BLaER1 (cell line): ENCODE data around the gene ZBTB18.

Experiments used
- H3K27ac ChIP-seq: shearing (Covaris generic); formaldehyde crosslinking; 2 replicates; pipeline ENCODE4 v1.8.1; 2022
- H3K27me3 ChIP-seq: shearing (Covaris generic); formaldehyde crosslinking; 2 replicates; pipeline ENCODE4 v1.8.1; 2022
- H3K36me3 ChIP-seq: shearing (Covaris generic); formaldehyde crosslinking; 2 replicates; pipeline ENCODE4 v1.8.1; 2022
- H3K4me1 ChIP-seq: shearing (Covaris generic); formaldehyde crosslinking; 2 replicates; pipeline ENCODE4 v1.8.1; 2022
- H3K4me2 ChIP-seq: shearing (Covaris generic); formaldehyde crosslinking; 2 replicates; pipeline ENCODE4 v1.8.1; 2022
- H3K4me3 ChIP-seq: shearing (Covaris generic); formaldehyde crosslinking; 2 replicates; pipeline ENCODE4 v1.8.1; 2022
- H3K9ac ChIP-seq: shearing (Covaris generic); formaldehyde crosslinking; 2 replicates; pipeline ENCODE4 v1.8.1; 2022
- H3K9me3 ChIP-seq: shearing (Covaris generic); formaldehyde crosslinking; 2 replicates; pipeline ENCODE4 v1.8.1; 2022
- H4K20me1 ChIP-seq: shearing (Covaris generic); formaldehyde crosslinking; 2 replicates; pipeline ENCODE4 v1.8.1; 2022
- Cebpa-rat ChIP-seq: shearing (Covaris generic); IDR thresholded peaks from 2 replicates; pipeline ENCODE4 v1.8.1; 2022

The ZBTB18 gene

DNA sequence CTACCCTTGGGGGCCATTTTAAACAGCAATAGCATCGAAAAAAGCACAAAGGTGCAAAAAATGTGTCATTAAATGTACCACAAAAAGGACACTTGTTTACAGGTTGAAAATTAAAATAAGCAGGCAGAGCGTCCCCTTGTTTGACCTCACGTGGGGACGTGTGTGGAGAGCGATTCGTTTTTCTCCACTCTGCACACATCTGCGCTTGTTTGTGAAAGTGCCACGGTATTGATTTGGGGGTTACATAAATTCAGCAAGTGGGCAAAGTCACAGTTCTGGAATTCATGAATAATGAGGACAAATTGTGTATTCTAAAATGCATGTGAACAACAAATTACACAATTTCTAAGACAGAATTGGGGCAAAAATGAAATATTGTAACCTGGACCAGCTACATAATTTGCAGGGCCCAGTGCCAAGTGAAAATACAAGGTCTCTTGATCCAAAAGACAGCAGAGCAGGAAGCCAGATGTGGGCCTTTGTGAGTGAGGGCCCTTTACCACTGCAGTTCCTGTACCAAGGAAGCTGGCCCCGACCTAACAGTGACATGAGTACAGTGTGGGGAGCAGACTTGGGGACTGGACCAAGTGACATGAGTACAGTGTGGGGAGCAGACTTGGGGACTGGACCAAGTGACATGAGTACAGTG, 43.9 kb downstream of the ZBTB18 start:
- H3K27ac ChIP-seq = no peak overlapping the region
- H3K36me3 ChIP-seq = no peaks in the 10 kb centered on the region
- H3K4me1 ChIP-seq = peaks cover 22% of the 10 kb centered on the region
- H3K9ac ChIP-seq = no peak overlapping the region
- no peaks in the 10 kb centered on the region for H4K20me1 ChIP-seq
- no peak for TF ChIP-seq Cebpa-rat
- H3K27me3 ChIP-seq = no peaks in the 10 kb centered on the region
- H3K4me2 ChIP-seq = no peak overlapping the region
- H3K4me3 ChIP-seq = no peak overlapping the region
- no peaks in the 10 kb centered on the region for H3K9me3 ChIP-seq

DNA sequence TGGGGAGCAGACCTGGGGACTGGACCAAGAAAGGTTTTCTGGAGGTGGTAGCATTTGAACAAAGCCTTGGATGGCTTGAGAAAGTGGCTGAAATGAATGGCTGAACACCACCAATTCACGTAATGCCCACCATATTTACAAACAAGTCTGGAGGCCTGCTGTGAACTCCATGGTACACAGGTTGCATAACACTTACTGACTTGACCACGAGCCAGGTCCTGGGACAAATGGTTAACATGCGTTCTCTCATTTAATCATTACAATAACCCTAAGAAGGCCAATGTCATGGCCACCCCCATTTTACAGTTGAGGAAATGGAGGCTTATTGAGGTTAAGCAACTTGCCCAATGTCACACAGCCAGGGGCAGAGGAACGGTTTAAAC, 44.4 kb downstream of the ZBTB18 start:
- no peaks in the 10 kb centered on the region for H3K9me3 ChIP-seq
- H3K4me3 ChIP-seq = no peak overlapping the region
- H3K4me1 ChIP-seq = peaks cover 27% of the 10 kb centered on the region
- H3K27ac ChIP-seq = no peak overlapping the region
- H3K36me3 ChIP-seq = no peaks in the 10 kb centered on the region
- TF ChIP-seq Cebpa-rat = no peak
- H3K4me2 ChIP-seq = no peak overlapping the region
- no peaks in the 10 kb centered on the region for H3K27me3 ChIP-seq
- H3K9ac ChIP-seq = no peak overlapping the region
- no peaks in the 10 kb centered on the region for H4K20me1 ChIP-seq

DNA sequence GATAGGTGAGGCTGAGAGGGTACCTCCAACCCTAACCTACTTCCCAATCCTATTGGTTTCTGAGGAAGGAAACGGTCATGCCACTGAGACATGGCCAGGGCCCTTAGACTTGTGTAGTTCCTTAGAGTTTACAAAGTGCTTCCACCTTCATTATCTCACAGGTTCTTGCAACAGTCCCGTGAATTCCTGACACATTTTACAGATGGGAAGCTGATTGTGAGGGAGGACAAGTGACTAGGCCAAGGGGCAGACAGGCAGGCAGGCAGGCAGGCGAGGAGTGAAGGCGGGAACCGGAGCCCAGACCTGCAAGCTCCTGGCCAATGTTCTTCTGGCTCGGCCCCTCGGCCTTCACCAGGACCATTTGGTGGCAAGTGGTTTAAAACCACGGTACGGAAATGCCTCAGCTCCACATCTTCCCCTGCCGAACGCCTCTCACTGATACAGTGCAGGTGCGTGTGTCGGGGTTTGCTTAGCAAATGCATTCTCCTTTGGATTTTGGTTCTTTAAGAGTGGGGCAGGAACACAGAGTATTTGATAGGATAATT, 45.1 kb downstream of the ZBTB18 start:
- H4K20me1 ChIP-seq = no peaks in the 10 kb centered on the region
- no peak overlapping the region for H3K27ac ChIP-seq
- H3K36me3 ChIP-seq = no peaks in the 10 kb centered on the region
- H3K27me3 ChIP-seq = no peaks in the 10 kb centered on the region
- H3K4me2 ChIP-seq = no peak overlapping the region
- peaks cover 33% of the 10 kb centered on the region for H3K4me1 ChIP-seq
- no peak overlapping the region for H3K4me3 ChIP-seq
- TF ChIP-seq Cebpa-rat = no peak
- H3K9me3 ChIP-seq = no peaks in the 10 kb centered on the region
- no peak overlapping the region for H3K9ac ChIP-seq

DNA sequence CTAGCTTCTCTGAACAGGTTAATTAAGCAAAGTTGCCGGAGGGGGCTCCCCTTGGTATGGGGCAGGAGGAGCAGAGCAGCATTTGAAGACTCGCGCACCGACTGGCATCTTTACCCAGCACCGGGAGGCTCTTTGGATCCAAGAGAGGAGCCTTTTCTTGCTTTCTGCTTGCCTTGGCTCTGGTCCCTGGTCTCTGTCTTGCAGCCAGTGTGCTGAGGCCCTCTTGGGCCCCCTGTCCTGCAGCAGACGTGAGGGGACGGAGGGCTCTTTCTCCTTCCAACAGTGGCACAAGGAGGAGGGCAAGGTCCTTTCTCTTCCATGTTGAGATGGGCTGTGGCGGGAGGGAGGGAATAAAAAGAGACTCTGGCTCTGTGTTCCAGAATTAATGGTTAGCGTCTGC, 45.6 kb downstream of the ZBTB18 start:
- no peak for TF ChIP-seq Cebpa-rat
- Histone ChIP-seq H3K9me3 (no peaks in the 10 kb centered on the region), H3K27me3 (no peaks in the 10 kb centered on the region), H3K36me3 (no peaks in the 10 kb centered on the region), H3K4me2 (no peak overlapping the region), H3K4me3 (no peak overlapping the region), H3K27ac (no peak overlapping the region), H3K9ac (no peak overlapping the region), H3K4me1 (peaks cover 39% of the 10 kb centered on the region), H4K20me1 (no peaks in the 10 kb centered on the region)

DNA sequence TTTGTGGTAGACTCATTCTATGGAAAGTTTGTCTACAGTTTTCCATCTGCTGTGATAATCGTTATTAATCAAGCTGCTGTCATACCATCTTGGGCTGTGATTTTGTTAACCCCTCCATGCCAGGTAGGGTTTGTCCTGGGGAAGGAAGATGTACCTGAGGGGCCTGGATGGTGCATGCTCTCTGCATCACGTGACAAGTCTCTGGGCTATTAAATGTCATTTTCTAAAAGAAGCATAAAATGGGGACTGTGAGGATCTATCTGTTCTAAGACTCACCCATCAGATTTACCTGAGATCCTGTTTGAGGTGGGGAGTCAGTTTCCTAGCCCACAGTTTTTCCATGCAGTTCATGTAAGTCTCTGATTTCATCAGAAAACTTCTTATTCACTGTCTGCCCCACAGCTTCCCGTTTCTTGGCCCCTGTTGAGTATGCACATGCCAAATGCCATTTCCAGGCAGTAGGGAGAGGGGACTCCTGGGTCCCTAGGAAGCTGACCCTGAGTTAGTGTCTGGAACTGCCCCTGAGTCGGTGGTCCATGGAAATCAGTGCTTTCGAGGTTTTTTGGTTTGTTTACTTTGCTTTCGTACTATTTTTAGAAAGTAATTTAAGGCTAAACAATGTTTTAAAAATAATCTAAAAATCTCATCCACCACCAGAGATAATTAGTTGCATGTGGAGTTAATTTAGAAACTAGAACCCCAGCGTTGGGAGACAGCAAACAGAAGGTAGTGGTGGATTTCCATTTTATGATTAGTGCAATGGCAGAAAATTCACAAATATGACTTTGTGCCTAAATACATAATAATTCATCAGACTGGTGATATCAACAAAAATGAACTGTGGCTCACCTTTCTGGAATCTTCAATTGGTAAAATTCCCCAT, 46.7 kb downstream of the ZBTB18 start:
- no peak overlapping the region for H3K27ac ChIP-seq
- H3K4me1 ChIP-seq = peaks cover 49% of the 10 kb centered on the region
- H3K9me3 ChIP-seq = no peaks in the 10 kb centered on the region
- no peak for TF ChIP-seq Cebpa-rat
- no peak overlapping the region for H3K4me3 ChIP-seq
- H3K9ac ChIP-seq = no peak overlapping the region
- no peaks in the 10 kb centered on the region for H3K36me3 ChIP-seq
- H3K4me2 ChIP-seq = peak overlapping the region; percentile 18; the same call in 1 of the 2 replicates
- H4K20me1 ChIP-seq = no peaks in the 10 kb centered on the region
- no peaks in the 10 kb centered on the region for H3K27me3 ChIP-seq

DNA sequence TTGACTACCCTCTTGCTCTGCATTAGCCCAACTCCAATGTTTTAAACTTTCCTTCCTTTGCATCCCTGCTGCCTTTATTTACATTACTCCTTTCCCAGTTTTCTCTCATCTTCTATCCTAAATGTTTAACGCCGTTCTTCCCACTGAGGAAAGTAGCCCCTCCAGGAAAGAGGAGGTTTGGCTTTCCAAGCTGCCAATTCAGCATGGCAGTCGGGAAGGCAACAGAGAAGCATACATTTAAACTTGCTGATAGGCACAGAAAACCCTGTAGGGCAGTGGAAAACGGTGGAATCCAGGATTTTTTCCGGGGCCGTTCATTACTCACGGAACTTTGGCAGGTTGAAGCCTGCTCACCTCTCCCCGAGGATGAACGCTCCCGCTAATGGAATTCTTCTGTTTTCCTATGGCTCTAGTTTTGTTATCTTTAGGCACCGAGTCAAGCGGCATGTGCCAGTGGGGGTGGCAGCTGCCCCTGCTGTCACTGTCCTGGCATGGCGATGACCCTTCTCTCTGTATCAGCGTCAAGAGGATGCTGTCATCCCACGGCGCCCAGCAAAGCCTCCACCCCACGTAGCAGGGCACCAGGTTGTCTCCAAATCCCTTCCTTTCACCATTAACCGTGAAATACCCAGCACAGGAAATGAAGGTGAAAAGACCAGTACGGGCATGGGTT, 48.3 kb downstream of the ZBTB18 start:
- Histone ChIP-seq H3K9ac (no peak overlapping the region), H3K27me3 (no peaks in the 10 kb centered on the region), H3K4me3 (no peak overlapping the region), H4K20me1 (no peaks in the 10 kb centered on the region), H3K4me2 (no peak overlapping the region), H3K27ac (no peak overlapping the region), H3K4me1 (peaks cover 54% of the 10 kb centered on the region), H3K36me3 (no peaks in the 10 kb centered on the region), H3K9me3 (no peaks in the 10 kb centered on the region)
- no peak for TF ChIP-seq Cebpa-rat

DNA sequence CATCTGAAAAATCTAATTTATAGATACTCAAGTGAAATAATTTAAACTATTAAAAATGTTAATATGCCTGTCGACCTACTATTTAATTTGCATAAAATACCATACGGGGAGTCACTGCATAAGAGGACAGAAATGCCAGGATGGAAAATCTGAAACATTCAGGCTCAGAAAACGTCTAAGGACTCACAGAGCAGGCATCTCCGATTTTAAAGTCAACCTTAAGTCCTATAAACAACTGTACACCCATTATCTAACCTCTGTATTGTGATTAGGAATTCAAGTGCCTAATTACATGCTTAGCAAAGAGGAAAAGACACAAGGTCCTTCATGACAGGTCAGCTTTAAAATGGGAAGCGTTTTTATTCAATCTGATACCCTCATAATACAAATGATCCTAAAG, 49.2 kb downstream of the ZBTB18 start:
- no peaks in the 10 kb centered on the region for H4K20me1 ChIP-seq
- H3K4me2 ChIP-seq = peak overlapping the region; percentile 75
- H3K9ac ChIP-seq = no peak overlapping the region
- H3K9me3 ChIP-seq = no peaks in the 10 kb centered on the region
- no peaks in the 10 kb centered on the region for H3K27me3 ChIP-seq
- peaks cover 57% of the 10 kb centered on the region for H3K4me1 ChIP-seq
- no peaks in the 10 kb centered on the region for H3K36me3 ChIP-seq
- no peak overlapping the region for H3K4me3 ChIP-seq
- TF ChIP-seq Cebpa-rat = no peak
- no peak overlapping the region for H3K27ac ChIP-seq

DNA sequence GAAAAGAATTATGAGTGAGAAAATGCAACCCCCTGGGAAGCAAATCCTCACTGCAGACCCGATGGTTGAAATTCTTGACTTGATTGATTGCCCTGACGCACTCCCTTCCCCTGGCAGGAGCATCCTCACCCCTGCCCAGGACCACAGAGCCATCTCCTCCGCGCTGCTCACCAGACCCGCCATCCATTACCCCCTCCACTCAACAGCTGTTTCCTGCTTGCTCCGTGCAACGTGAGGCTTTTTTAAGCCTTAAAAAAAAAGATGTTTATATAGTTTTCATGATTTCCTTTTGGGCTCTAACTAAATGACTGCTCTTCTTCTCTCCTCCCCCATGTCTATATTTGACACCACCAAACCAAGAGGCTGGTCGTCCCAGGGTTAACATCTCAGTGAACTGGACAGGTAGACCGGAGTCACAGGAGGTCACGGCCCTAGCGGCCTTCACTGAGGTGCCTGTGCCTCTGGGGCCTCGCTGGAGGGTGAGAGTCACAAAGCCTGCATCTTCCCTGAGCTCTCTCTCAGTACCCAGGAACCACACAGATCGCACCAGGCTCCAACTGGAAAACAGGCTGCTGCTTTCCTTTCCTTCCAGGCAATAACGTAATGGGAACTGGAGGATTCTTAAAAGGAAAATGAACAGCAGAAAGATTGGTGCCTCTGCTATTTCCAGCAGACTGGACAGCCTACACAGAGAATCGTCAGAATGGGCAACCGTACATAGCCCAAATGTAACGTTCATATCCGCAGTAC, 49.8 kb downstream of the ZBTB18 start:
- no peaks in the 10 kb centered on the region for H3K27me3 ChIP-seq
- H3K27ac ChIP-seq = no peak overlapping the region
- no peak for TF ChIP-seq Cebpa-rat
- H3K4me1 ChIP-seq = peaks cover 57% of the 10 kb centered on the region
- H3K9ac ChIP-seq = no peak overlapping the region
- H3K9me3 ChIP-seq = no peaks in the 10 kb centered on the region
- H3K4me3 ChIP-seq = no peak overlapping the region
- peak overlapping the region; percentile 75 for H3K4me2 ChIP-seq
- no peaks in the 10 kb centered on the region for H3K36me3 ChIP-seq
- H4K20me1 ChIP-seq = no peaks in the 10 kb centered on the region

DNA sequence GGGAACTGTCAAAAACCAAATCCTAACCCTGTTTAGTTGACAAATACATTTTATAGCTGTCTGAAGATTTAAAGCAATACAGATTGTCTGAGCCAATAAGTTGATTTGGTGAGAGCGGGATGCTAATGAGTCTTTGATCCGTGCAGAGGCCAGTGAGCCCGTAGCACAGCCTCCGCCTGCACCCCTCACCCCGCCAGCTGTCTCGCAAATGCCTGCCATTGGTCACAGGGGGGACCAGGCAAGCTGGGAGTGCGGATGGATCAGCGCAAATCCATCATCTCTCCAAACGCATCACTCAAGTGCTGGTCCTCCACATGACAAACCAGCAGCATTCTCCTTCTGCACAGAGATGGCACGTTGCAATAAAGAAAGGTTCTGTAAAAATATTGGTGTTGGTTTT, 51.0 kb downstream of the ZBTB18 start:
- Histone ChIP-seq H3K36me3 (no peaks in the 10 kb centered on the region), H3K4me2 (peak overlapping the region; percentile 75), H3K27me3 (no peaks in the 10 kb centered on the region), H3K9ac (no peak overlapping the region), H3K27ac (no peak overlapping the region), H3K4me1 (peaks cover 49% of the 10 kb centered on the region), H3K9me3 (no peaks in the 10 kb centered on the region), H4K20me1 (no peaks in the 10 kb centered on the region), H3K4me3 (no peak overlapping the region)
- no peak for TF ChIP-seq Cebpa-rat
